NCI-H128 (cell line): Measurements from ENCODE around the gene XK.

Experiments used
- DNase-seq: peaks from one replicate; lab custom pipeline; 2025; ENCODE audit not compliant: unreplicated experiment; lab: John Stamatoyannopoulos, UW

XK gene

GRCh38 chrX:37678574-37678973, 7.0 kb upstream of the XK start:
- no peak for DNase-seq

DNA sequence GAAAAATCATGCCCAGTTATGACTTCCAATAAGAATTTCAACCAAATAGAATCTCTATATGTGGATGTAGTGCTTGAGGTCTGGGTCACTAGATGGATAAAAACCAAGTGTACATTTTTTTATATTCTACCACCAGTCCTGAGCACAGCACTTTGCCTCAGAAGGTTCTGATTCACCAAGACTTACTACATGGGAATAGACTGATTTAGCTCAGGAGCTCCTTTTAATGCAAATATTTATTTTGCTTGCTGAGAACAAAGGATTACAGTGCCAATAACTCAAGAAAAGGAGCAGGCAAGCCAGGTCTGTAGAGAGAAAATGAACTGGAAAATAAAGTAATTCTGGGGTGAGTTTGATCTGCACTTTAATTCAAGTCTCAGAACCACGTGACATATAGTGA, 6.4 kb upstream of the XK start:
- DNase-seq, result no peak

DNA sequence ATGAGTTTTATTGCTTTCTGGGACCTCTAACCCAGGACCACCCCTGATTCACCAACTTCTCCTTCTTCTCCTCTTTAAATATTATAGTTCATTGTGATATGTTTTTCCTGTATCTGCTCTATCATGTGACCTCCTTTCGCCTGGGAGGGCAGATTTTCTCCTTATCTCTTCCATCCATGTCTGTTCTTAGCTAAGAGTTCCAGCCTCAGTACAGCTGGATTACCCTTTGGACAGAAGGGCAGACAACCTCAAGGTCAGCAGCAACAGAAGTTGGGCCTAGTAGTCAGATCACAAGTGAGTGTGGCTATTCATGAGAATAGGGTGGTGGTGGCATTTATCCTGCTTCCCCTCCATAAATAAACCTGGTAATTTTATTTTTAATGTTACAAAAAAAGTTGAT, 5.7 kb upstream of the XK start:
- DNase-seq, result no peak

DNA sequence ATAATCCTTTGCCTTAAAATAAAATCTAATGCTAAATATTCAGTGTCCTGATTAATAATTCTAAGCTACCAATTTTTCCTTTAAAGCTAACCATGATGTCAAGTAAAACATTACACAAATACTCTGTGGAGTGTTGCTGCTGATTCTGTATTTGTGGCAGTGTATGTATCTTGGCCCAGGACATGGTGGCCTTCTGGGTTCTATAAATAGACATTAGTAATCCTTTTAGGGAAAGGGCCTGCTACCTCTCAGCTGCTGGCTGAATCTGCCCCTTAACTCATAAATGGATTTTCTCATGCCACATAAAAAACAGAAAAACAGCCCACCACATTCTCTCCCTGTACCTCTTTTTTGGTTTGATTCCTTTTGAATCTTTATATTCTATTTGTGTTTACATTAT, 1.2 kb upstream of the XK start:
- DNase-seq, result no peak

DNA sequence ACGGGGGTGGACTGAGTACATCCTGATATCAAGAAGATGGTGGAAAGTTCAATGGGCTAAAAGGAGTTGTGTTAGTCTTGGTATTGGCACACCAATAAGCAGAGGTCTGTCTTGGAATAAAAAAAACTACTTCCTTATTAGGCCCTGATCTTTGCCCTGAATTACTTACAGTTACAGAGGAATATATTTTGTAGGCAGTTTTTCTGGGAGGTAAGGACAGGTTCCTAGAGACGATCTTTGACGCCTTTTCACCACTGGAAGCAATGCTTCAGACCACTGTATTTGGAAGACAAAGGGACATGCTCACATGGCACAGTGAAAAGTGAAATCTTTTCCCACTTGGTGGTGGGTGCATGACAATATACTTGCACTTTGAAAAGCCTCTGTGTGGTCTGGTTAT, 618 bp upstream of the XK start:
- no peak for DNase-seq

GRCh38 chrX:37686369-37686995, 891 bp downstream of the XK start:
- no peak for DNase-seq

GRCh38 chrX:37686996-37687395, 1.4 kb downstream of the XK start:
- DNase-seq, result no peak

- no peak for DNase-seq
These were observed 4.5 kb downstream of the XK start for GRCh38 chrX:37690119-37690518.

DNA sequence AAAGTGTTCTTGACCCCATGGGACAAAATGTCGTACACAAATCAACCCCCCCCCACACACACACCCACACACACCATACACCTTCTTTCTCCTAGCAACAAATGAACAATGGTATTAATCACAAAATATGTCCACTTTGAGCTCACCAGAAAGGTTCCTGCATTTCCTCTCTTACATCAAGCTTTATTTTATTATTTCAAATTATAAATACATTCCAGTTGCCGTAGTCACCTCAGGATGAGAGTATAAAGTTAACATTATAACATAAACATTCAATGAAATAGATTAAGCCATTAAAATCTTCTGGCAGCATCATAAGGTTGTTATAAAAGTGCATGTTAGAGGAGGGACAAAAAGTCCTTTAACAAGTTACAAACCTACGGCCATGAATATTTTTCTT, 7.3 kb downstream of the XK start:
- DNase-seq, result no peak

- DNase-seq, result no peak
These were observed 11.7 kb downstream of the XK start for GRCh38 chrX:37697169-37697760.

GRCh38 chrX:37701588-37701987, 16.0 kb downstream of the XK start:
- DNase-seq, result no peak

- no peak for DNase-seq
These were observed 26.4 kb downstream of the XK start for GRCh38 chrX:37711991-37712390.

GRCh38 chrX:37712458-37712857, 26.9 kb downstream of the XK start:
- DNase-seq, result no peak

DNA sequence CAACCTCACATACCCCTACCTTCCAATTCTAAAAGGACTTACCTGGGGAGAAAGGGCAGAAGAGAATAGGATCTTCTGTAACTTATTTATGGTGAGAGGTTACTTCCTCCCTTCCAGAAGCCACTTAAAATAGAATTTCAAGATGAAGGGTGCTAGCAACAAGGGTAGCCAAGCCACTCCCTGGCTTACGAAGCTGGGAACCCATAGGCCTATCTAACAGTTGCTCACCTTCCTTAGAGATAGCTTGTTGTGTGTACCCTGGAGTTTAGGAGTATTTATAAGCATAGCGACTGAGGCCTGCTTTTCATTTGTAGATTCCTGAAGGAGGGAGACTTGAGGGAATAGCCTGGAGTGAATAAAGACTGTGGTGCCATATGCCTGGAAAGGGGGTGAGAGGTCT, 28.9 kb downstream of the XK start:
- no peak for DNase-seq

DNA sequence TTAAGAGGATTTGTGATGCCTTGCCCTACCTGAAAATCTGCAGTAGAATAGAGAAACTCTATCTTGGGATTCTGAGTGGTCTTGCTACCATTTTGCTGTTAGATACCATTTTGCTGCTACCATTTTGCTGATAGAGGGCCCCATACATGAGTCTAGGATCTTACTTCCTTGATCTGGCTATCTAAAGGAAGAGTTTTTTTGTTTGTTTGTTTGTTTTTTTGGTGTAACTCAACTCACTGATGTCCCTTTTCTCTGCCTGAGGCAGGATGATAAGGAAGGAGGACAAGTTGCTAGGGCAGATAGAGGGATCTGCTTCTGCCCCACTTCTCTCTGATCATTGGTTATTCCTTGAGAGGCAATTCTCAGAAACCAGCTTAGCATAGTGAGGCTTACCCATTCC, 31.0 kb downstream of the XK start:
- DNase-seq, result no peak

- DNase-seq, result no peak
These were observed 32.1 kb downstream of the XK start for GRCh38 chrX:37717708-37718107.

DNA sequence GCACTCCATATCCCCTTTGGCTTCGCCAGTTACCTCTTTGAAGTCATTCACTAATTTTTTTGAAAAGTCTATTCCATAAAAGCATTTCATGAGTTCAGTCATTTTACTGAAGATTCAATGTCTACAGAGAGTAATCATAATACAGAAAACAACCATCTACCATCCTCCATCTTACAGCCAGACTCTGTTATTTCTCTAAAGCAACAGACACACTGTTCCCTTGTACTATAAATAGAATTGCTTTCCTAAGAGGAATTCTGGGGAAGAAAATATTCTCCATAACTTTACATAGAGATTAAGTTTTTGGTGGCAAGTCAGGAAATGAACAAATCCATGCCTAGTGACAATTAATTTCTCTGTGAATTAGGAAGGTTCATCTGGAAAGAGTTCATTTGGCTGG, 37.0 kb downstream of the XK start:
- DNase-seq, result no peak

DNA sequence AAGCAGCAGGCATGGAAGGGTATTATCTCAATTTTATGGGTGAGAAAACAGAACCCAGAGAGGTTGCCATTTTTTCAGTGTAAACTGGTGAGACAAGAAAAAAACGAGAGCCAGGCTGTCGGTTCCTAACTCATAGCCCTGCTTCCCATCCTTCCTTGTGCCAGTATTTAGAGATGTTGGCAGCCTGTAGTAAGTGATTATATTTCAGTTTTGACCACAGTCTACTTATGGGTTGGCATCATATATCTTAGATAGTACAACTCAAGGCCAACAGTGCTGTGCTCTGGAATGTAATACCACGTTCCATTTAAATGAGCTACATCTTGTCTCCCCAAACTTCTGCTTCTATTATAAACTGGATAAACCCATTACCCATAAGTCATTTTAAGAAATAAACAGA, 40.8 kb downstream of the XK start:
- DNase-seq, result no peak

- DNase-seq, result peak; percentile 0
These were observed 59.8 kb downstream of the XK start for GRCh38 chrX:37745354-37745753.

DNA sequence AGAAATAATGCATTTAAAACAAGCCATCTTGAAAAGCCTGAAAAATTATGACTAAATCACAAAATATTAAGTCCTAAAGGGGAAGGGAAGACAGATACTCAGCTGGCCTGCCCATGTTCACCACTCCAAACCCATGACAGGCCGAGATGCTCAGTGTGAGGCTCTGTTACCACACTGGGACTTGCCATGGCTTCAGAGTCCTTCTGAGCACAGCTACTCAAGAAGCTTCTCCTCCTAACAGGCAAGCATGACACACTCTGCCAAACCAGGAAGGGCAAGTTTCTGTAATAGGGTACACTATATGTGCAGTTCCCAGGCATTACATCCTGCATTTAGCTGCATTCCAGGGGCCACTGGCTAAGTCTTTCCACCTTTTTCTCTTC, 60.2 kb downstream of the XK start:
- DNase-seq, result no peak

DNA sequence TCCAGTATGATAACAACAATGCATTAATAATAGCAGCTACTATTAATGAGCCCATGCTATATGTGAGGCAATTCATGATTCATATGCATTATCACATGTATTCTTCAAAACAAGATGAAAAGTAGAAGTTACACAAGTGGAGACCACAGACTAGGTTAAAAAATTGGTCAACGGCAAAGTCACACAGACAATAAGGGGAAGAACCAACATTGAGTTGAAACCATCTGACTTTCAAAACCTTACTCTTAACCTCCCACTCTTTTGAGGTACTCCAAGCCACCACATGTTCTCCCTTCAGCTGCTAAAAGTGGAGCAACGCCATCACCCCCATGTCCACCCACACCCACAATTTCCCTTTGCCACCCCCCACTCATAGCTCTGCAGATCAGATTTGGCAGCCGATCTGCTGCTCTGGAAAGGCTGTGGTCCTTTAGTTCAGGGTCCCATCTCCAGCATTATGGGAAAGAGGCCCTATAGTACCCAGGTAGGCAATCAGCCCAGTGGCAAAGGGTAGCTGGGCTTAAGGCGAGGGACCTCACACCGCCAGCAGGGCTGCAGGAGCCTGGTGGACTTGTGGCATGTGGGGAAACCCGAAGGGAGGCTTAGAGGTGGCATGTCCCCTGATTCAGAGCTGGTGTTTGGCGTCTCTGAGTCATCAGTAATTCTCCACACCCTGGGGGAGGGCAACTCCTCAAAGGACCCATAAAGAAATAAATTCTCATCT, 60.8 kb downstream of the XK start:
- DNase-seq, result no peak

DNA sequence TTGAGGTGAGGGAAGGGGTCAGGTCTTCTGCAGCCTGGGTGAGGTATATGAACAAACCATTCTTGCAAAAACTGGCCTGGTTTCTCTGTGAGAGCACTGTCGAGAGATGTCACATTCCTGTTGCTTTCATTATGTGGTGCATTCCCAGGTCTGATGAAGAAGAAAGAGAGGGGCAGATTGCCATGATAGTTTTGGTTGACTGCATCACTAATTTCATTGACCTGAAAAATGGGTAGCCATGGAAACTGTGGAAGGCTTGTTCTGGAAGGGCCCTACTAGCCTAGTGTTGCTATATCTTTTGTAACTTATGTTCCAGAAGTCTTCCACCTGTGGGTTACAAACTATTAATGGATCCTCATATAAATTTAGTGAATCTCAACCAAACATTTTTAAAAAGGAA, 61.4 kb downstream of the XK start:
- DNase-seq, result no peak

- DNase-seq, result no peak
These were observed 66.7 kb downstream of the XK start for GRCh38 chrX:37752281-37752680.
